Epithelial cell of proximal tubule (primary cell): ENCODE measurements around the gene C3. TPM values are rescaled to one million over a fixed set of nuclear protein-coding genes. Genes with fewer than 3 reads are reported as not detected.
A peak's percentile ranks its signal among the peaks of the same experiment; 100 is the strongest.

Source experiments
- DNase-seq: peaks from one replicate; pipeline ENCODE4 v3.0.0-alpha.2; 2011; ENCODE audit warnings: low read depth
- H3K4me3 ChIP-seq: 2 replicates; pipeline ENCODE4 v1.5.1; 2011; ENCODE audit warnings: low read depth, mild to moderate bottlenecking, low read length
- total RNA-seq: library from RNA; depleted of rRNA; stranded (reverse); fragments of >200 nt; gene quantifications from 2 replicates; pipeline ENCODE4 v1.2.3, GENCODE V29; 2015
- TF ChIP-seq, protein P1 (sequence below): conservative IDR thresholded peaks from 2 replicates; pipeline ENCODE4 v1.5.1; 2012; ENCODE audit warnings: low read depth, mild to moderate bottlenecking, low read length

Gene C3
- 10.0 and 16.1 TPM in 2 replicates for total RNA-seq

DNA sequence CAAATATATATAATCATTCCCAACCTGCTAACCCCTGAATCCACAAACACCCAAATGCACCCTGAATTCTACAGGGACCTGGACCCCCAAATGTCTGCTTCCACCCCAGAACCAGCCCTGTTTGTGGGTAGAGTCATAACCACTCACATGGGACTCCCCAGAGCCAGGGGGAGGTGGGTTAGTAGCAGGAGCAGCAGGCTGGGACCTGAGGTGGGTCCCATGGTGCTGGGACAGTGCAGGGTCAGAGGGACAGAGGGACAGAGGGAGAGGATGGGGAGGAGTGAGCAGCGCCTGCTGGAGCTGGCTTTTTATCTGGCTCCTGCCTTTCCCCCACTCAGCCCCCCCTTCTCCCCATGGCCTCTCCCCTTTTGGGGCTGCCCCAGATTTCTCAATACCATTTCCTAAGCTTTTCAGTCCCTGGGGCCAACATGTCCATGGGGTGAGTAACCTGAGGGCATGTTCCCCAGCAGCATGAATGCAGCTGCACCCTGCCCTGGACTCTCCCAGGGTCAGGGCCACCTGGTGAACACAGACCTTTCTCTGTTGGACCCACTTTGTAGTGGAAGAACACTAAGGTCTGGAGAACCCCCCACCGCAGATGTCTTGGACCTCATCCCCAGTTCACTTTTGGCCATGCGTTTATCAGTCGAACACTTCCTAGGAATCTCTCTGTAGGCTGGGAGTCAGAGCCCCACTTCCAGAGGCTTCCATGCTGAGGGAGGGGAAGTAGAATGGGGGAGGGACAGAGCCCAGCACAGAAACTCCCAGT lies at the start of gene C3:
TSS of gene C3 (minus strand) at position 282 of the 769 bp plus-strand sequence. CDS start at position 221, 61 bp downstream.
- TF ChIP-seq, protein P1, sequence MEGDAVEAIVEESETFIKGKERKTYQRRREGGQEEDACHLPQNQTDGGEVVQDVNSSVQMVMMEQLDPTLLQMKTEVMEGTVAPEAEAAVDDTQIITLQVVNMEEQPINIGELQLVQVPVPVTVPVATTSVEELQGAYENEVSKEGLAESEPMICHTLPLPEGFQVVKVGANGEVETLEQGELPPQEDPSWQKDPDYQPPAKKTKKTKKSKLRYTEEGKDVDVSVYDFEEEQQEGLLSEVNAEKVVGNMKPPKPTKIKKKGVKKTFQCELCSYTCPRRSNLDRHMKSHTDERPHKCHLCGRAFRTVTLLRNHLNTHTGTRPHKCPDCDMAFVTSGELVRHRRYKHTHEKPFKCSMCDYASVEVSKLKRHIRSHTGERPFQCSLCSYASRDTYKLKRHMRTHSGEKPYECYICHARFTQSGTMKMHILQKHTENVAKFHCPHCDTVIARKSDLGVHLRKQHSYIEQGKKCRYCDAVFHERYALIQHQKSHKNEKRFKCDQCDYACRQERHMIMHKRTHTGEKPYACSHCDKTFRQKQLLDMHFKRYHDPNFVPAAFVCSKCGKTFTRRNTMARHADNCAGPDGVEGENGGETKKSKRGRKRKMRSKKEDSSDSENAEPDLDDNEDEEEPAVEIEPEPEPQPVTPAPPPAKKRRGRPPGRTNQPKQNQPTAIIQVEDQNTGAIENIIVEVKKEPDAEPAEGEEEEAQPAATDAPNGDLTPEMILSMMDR = no peak
- H3K4me3 ChIP-seq = peak within 1 kb of the TSS; percentile 64
- peak; percentile 68 for DNase-seq

DNA sequence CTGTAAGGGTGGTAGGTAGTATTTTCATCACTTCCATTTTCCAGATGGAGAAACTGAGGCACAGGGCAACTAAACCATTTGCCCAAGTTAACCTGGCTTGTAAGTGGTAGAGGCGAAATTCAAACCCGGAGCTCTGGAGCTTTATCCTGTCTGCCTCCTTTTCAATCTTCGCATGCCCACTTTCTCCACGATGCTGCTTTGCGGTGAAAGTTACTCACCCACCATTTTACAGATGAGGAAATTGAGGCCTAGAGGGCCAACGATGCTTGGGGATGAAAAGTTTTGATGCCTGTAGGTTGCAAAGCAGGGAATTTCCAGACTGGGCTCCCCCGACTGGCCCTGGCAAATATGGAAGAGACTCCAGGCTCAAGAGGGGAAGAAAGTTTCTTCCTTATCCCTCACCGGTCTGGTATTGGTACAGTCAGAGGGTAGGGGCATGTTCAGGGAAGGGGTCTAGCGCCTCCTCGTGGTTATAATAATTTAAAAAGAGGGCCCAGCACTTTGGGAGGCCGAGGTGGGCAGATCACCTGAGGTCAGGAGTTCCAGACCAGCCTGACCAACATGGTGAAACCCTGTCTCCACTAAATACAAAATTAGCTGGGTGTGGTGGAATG lies 48.7 kb upstream of the C3 start:
- DNase-seq = no peak
- no peak overlapping the region for H3K4me3 ChIP-seq
- TF ChIP-seq, protein P1 = peak; percentile 45

DNA sequence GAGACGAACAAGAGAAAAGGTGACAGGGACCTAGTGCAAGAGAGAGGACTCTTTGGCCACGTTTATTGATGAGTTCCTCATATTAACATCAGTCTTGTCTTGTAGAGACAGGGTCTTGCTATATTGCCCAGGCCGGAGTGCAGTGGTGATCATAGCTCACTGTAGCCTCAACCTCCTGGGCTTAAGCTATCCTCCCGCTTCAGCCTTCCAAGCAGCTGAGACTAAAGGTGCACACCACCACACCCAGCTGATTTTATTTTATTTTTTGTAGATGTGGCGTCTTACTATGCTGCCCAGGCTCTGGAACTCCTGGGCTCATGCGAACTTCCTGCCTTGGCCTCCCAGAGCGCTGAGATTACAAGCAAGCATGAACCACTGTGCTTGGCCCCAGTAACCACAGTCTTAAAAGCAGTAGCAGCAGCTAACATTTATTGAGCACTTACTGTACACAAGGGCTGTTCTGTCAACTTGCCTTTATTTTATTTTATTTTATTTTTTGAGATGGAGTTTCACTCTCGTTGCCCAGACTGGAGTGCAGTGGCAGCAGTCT lies 47.9 kb upstream of the C3 start:
- H3K4me3 ChIP-seq = no peak overlapping the region
- no peak for DNase-seq
- TF ChIP-seq, protein P1 = no peak

DNA sequence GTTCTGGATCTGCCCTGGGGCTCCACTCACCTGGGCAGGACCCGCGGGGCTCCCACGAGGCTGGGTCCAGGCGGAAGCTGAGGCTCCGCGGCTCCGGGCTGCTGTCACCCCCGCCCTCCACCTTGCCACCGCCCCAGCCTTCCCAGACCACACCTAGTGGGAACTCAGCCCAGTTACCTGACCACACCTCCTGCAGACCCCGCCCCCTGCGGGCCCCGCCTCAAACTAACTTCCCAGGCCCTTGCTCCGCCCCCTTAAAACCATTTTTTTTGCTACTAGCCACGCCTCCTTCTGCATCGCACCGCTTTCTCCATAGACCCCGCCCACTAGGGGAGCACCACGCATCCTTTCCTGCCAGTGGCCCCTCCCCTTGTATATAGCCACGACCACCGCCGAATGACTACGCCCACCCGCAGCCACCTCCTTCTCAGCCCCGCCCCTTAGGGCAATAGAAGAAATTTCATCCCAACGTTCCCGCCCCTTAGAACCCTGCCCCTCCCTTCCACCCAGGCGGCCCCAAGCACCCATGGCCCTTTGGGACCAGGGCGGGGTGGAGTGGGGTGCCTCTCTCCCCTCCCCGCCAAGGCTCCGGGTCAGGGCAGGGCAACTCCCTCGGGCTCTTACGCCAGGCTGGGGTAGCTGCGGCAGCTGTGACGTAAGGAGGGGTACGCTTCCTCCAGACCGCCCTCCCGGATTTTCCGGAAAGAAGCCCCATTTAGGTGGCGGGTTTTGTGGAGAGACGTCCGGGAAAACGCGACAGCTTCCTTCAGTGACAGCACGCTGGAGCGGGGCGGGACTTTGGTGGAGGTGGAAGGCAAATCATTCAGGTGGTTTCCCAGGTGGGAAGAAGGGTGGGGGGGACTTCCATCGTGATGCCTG lies 47.1 kb upstream of the C3 start, which contains the start of gene SH2D3A:
TSS of gene SH2D3A (minus strand) at position 79 of the 879 bp plus-strand sequence. CDS start 3,687 bp downstream, outside the sequence.
- no peak for DNase-seq
- TF ChIP-seq, protein P1 = no peak
- peak within 1 kb of the TSS; percentile 69 for H3K4me3 ChIP-seq

DNA sequence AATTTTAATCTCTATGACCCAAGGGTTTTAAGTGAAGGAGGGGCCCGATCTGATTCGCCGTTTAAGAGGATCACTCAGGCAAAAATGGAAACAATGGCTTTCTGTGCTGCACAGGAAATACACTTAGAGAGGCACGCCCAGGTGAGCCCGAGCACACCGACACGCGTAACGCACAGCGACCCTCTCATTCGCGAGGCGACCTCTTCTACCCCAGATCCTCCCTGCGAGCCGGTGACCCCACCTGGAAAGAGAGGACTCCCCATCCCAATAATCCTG lies 46.6 kb upstream of the C3 start:
- DNase-seq = no peak
- peak overlapping the region; percentile 69 for H3K4me3 ChIP-seq
- TF ChIP-seq, protein P1 = no peak

DNA sequence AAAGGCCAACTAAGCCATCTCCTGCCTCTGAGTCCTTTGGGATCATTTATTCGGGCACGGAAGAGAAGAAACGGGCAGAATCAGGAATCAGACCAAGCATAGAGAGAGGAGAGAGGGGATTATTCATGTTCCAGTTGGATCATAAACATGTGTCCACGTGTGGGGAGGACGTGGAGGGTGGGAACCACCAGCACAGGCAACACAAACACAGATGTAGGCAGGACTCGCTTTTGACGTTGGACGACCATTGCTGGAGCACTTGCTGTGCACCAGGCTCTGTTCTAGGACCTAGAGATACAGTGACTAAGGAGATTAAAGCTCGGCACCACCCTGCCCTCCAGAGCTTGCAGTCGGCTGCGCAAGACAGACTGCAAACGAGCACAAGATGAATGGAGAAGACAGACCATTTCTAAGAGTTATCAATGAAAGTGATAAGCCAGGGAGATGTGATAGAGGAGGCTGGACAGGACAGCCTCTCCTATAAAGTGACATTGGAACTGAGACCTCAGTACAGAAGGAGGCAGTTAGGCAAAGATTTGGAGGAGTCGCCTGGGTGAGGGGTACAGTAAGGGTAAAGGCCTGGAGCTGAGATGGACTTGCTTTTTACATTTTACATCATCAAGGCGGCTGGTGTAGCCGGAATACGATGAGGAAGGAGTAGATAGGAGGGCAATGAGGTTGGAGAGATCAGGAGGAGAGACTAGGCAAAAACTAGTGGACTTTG lies 46.1 kb upstream of the C3 start:
- TF ChIP-seq, protein P1 = no peak
- H3K4me3 ChIP-seq = peak overlapping the region; percentile 69
- no peak for DNase-seq
